NCI-H446 treated with DMSO at 0.1 percent for 48 hours (cell line): ENCODE results near the gene KCNC3.
"Not testable (repeated sequence)": the region's sequence is repeated elsewhere in the genome, so short reads cannot be mapped to it uniquely, and the experiment has no call there.

Experiments used
- DNase-seq: peaks from one replicate; lab custom pipeline; 2025; lab: John Stamatoyannopoulos, UW

The KCNC3 gene

DNA sequence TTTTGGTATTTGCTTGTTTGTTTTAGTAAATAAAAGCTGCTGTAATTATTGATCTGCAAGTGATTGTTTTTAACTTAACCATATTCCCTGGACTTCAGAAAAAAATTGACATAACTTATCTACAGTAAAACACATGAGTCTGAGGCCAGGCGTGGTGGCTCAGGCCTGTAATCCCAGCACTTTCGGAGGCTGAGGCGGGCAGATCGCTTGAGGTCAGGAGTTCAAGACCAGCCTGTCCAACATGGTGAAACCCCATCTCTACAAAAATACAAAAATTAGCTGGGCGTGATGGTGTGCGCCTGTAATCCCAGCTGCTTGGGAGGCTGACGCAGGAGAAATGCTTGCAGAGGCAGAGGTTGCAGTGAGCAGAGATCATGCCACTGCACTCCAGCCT is 24.3 kb upstream of the KCNC3 start:
- DNase-seq = not testable (repeated sequence)

DNA sequence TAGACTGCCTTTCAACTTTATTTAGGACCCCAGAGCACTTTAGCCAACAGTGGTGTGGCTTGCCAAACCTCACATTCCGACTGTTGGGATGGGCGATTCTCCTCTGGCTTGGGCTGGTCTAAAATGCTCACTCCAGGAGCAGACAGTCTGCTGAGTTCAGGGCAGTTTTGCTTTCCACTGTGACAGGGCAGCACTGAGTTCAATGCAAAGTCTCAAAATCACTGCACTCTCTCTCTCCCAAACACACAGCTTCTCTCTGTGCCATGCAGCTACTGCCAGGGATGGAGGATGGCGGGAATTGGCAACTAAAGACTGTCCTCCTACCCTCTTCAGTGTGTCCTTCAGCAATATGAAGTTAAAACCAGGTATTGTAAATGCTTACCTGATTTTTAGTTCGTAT is 23.1 kb upstream of the KCNC3 start:
- DNase-seq = no peak

- DNase-seq = no peak
Observed at GRCh38 chr19:50349277-50350057, 20.3 kb upstream of the KCNC3 start.

DNA sequence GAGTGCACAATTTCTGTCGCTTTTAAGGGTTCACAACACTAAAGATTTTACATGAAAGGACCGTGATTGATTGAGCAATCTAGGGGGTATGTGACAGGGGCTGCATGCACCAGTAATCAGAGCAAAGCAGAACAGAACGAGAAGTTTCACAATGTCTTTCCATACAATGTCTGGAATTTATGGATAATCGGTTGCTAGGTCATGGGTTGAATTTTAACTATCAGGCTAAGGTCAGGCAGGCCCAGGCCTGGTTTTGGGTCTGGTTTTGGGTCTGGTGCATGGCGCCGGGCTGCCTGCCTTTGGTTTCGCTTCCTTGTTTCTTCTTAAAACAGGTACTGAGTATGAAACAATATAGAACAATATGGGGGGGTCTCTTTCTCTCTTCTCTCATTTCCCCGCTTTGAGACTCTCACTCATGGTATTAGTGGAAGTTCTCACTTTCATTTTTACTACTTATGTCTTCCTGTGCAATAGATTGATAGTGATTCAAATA is 18.0 kb upstream of the KCNC3 start:
- not testable (repeated sequence) for DNase-seq

- no peak for DNase-seq
Observed at GRCh38 chr19:50344661-50345318, 15.6 kb upstream of the KCNC3 start.

GRCh38 chr19:50341091-50341564 is 12.0 kb upstream of the KCNC3 start:
- DNase-seq = no peak

- DNase-seq = no peak
Observed at GRCh38 chr19:50340331-50340730, 11.2 kb upstream of the KCNC3 start.

DNA sequence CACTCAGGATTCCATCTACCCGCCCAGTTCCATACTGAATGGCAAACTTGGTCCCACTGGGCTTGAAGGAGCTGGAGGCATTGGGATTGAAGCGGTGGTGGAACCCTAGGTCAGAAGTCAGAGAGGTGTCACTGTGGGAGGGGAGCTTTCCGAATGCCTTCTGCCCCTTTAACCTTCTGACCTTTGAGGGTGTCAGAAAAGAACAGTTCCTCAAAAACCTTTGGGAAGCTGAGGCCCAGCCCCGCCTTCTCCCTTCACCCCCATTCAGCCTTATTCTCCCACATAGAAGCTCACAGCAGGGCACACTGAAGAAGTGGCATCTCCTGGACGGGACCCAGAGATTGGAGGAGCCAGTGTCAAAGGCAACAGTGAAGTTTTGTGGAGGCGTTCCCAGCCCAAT is 7.9 kb upstream of the KCNC3 start:
- not testable (repeated sequence) for DNase-seq

DNA sequence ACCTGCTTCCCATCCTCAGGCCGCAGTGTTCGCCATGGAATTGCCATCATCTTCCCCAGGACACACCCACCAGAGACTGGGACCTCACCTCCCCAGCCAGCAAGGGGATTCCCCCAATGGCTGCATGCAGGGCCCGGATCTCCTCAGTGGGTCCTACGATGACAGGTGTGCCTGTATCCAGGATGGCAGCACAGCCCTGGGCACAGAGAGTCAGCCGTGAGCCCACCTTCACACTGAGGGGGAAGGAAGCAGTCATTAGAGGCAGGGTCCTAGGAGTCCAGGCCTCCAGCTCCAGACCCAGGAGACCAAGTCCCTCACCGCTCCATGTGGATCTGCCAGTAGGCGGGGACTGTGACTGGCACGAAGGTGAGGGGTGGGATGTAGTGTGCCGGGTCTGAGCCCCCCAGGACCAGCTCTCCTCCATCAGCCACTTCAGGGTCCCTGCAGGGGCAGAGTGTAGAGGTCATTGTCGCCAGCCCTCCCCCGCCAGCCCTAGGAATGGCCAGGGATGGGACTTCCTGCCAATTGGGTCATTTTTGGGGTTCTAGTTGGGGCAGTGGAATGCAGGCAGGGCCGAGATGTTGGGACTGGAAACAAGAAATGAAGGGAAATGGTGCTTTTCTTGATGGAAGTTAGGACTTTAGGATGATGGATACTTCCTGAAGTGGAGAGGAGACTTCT is 5.7 kb upstream of the KCNC3 start:
- DNase-seq = no peak

GRCh38 chr19:50333737-50334617 is 4.8 kb upstream of the KCNC3 start:
- DNase-seq = no peak

DNA sequence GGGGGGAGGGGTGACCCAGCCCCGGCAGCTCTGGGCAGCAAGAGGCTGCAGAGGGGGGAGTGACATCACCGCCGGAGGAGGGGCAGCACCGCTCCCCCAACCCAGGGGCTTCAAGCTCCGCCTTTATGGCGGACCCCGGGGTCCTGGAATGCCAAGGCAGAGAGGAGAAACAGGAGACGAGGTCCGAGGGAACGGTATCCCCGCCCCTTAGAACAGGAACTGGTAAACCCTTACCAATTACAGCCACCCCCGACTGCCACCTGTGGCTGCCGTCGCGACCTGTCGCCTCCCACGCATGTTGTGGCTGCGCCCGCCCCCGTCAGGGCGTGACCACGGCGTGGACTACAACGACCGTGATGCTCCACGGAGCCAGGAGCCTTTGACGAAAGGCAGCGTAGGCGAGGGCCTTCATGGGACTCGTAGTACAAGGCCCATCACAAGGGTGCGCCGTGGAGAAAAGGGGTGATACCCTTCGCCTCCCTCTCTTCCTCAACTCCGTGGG is 4.1 kb upstream of the KCNC3 start:
- DNase-seq = peak; percentile 89

- DNase-seq = no peak
Observed at GRCh38 chr19:50332244-50333038, 3.3 kb upstream of the KCNC3 start.

DNA sequence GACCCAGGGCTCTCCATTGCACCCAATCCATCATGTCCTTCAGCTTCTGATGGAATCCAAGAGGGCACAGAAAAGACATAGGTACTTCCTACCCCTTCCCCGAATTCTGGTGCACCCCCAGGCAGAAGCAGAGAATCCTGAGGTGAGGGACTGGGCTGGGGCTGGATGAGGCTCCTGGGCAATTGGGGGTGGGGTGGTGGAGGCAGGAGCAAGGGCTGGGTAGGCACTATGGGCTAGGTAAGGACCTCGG is 2.7 kb upstream of the KCNC3 start:
- DNase-seq = no peak

DNA sequence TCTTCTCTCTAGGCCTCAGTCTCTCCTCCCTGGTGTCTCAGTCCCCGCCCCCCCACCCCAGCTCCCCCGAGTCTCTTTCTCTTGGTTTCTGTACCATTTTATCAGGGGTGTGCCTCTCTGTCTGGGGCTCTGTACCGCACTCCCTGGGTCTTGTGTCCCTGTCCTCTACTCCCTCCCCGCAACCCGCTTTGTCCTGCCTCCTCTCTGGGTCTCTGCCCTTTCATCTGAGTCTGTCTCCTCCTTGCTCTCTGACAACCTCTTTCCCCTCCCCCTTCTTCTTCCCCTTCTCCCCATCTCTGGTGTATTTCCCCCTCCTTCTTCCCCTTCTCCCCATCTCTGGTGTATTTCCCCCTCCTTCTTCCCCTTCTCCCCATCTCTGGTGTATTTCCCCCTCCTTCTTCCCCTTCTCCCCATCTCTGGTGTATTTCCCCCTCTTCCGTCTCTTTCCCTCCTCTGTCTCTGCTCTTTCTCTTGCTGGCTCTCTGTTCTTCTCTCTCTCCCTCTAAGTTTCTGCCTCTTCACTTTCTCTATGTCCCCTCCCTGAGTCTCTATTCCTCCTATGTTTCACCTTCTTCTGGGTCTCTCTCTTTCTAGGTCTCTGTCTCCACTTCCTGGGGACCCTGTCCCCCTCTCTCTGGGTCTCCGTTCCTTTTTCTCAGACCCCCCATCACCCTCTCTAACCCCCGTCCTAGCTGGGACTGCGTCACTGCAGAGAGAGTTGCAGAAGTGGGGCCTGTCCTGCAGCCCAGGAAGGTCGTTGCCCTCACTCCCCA is 2.2 kb upstream of the KCNC3 start:
- no peak for DNase-seq

- DNase-seq = peak; percentile 73
Observed at GRCh38 chr19:50330365-50331078, 1.3 kb upstream of the KCNC3 start.

DNA sequence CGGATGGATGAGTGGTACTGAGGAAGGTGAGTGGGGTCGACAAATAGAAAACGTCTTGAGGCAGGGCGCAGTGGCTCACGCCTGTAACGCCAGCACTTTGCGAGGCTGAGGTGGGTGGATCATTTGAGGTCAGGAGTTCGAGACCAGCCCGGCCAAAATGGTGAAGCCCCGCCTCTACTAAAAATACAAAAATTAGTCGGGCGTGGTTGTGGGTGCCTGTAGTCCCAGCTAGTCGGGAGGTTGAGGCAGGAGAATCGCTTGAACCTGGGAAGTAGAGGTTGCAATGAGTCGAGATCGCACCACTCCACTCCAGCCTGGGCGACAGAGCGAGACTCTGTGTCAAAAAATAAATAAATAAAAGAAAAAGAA is 733 bp upstream of the KCNC3 start:
- not testable (repeated sequence) for DNase-seq

- no peak for DNase-seq
Observed at GRCh38 chr19:50328873-50329145, 368 bp downstream of the KCNC3 start.

DNA sequence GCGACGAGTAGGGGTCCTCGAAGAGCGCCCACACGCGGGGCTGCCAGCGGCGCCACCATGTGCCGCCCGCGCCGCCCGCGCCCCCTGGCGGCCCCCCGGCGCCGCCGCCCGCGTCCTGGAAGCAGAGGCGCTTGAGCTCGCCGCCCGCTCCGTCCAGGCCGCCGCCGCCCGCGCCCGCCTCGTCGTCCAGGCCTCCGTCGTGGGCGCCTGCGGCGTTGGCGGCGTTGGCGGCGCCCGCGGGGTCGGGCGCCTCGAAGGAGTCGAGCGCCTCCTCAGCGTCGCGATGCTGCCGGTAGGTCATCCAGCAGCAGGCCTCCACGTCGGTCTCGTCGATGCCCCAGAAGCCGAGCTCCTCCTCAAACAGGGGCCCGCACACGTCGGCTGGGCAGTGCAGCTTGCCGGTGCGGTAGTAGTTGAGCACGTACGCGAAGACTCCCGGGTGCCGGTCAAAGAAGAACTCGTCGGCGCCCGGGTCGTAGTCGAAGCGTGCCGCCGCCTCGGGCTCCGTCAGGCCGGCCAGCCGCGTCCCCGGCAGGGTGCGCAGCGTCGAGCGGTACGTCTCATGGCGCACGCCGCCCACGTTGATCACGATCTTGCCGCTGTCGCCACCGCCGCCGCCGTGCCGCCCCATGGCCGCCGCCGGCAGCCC is 829 bp downstream of the KCNC3 start:
- no peak for DNase-seq

DNA sequence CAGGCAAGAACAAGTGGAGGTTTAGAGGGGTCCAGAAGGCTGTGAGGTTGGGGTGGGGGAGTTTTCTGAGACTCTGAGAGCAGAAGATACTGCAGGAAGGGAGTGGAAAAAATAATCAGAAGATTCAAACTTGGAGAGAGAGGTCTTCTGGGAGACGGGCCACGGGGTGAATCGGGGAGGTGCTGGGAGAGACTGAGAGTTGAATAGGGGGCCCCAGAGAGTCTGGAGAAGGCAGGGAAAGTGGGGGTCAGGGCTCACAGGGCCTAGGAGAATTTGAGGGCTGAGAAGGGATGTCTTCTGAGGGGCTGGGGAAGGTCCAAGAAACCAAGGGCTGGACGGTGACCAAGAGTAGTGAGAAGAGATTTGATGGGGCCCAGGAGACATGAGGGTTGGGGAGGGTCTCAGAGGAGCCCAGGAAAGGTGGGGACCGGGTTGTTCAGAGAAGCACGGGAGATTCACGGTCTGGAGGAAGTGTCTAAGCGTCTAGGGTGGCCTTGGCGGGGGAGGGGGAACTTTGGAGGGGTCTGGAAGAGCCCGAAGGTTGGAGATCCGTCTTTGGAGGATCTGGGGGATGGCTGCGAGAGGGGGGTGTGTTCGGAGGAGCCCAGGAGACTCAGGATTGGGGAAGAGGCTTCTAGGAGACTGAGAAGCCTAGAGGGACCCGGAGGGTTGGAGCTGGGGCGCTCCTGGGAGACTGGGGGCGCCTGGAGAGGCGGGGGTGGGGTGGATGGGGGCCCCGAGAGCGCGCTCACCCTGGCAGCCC is 1.5 kb downstream of the KCNC3 start:
- no peak for DNase-seq
